H1 (cell line): Measurements from ENCODE around the gene LLGL1. TPM values are rescaled to one million over a fixed set of nuclear protein-coding genes. Genes with fewer than 3 reads are reported as not detected.

ENCODE experiments used
- CTCF ChIA-PET: fragments of 300-600 bp; sonication (Branson Sonifier 250); formaldehyde crosslinking; loops from one replicate; lab custom pipeline; 2021; ENCODE audit not compliant: partially characterized antibody; lab: Charles Lee
- POLR2A ChIA-PET: fragments of 300-600 bp; sonication (Branson Sonifier 250); formaldehyde crosslinking; loops from one replicate; lab custom pipeline; 2021; ENCODE audit warnings: inconsistent platforms; ENCODE audit not compliant: partially characterized antibody; lab: Charles Lee
- DNase-seq, 2 experiments: peaks; one replicate each; pipeline versions ENCODE4 v3.0.0 to v3.0.0-alpha.2; 2010 to 2022; ENCODE audit warnings: low spot score in 2 of 2, low read depth in 1 of 2, mixed read lengths in 1 of 2
- FAIRE-seq: peaks from 2 replicates; lab custom pipeline; 2011; peaks lifted over from hg19 to GRCh38; lab: Jason Lieb, UNC
- H2AFZ ChIP-seq: 2 replicates; pipeline ENCODE4 v1.8.1; 2012; ENCODE audit warnings: low read length, inconsistent platforms
- H2AK5ac ChIP-seq: 2 replicates; pipeline ENCODE4 v1.6.1; 2013; ENCODE audit warnings: low read depth, low read length
- H2BK120ac ChIP-seq: replicated peaks from 2 replicates; pipeline ENCODE3; 2013; ENCODE audit warnings: low read depth, low read length, inconsistent platforms
- H2BK12ac ChIP-seq: 2 replicates; pipeline ENCODE4 v1.6.1; 2013; ENCODE audit warnings: low read depth, low read length
- H2BK15ac ChIP-seq: 2 replicates; pipeline ENCODE4 v1.6.1; 2013; ENCODE audit warnings: low read length
- H2BK20ac ChIP-seq: 2 replicates; pipeline ENCODE4 v1.6.1; 2013; ENCODE audit warnings: low read length
- H2BK5ac ChIP-seq: 2 replicates; pipeline ENCODE4 v1.6.1; 2013; ENCODE audit warnings: low read depth, low read length
- H3K14ac ChIP-seq: 2 replicates; pipeline ENCODE4 v1.6.1; 2013; ENCODE audit warnings: inconsistent platforms; ENCODE audit not compliant: insufficient read length
- H3K18ac ChIP-seq: 2 replicates; pipeline ENCODE4 v1.6.1; 2013; ENCODE audit warnings: low read length; ENCODE audit errors: extremely low read depth
- H3K23ac ChIP-seq: 2 replicates; pipeline ENCODE4 v1.6.1; 2013; ENCODE audit warnings: inconsistent platforms; ENCODE audit not compliant: insufficient read length
- H3K23me2 ChIP-seq: 2 replicates; pipeline ENCODE4 v1.6.1; 2013; ENCODE audit warnings: low read depth, low read length
- H3K27ac ChIP-seq: 2 replicates; pipeline ENCODE4 v1.6.1; 2011; ENCODE audit warnings: low read depth, low read length, inconsistent platforms
- H3K27me3 ChIP-seq, 4 experiments: replicated peaks in 1 of 4; 1 replicate in 1 of 4; 2 replicates in 3 of 4; pipeline versions ENCODE4 v1.6.1 to v1.8.1; 2011 to 2013; ENCODE audit warnings: low read length in 3 of 4, mild to moderate bottlenecking in 3 of 4, inconsistent platforms in 2 of 4, mixed read lengths in 2 of 4, moderate library complexity in 1 of 4; ENCODE audit not compliant: control insufficient read depth in 3 of 4, insufficient read depth in 3 of 4; ENCODE audit errors: extremely low read depth in 1 of 4
- H3K36me3 ChIP-seq, 4 experiments: 2 replicates each; pipeline versions ENCODE4 v1.6.1 to v1.8.1; 2011 to 2013; ENCODE audit warnings: mild to moderate bottlenecking in 4 of 4, low read length in 3 of 4, moderate library complexity in 2 of 4, control low read depth in 1 of 4, inconsistent platforms in 1 of 4; ENCODE audit not compliant: insufficient read depth in 4 of 4, control insufficient read depth in 2 of 4
- H3K4ac ChIP-seq: replicated peaks from 2 replicates; pipeline ENCODE3; 2013; ENCODE audit warnings: low read length, low read depth, mixed read lengths, inconsistent platforms; ENCODE audit not compliant: insufficient read length
- H3K4me1 ChIP-seq, 4 experiments: replicated peaks in 1 of 4; 1 replicate in 1 of 4; 2 replicates in 3 of 4; pipeline versions ENCODE4 v1.6.1 to v1.8.1; 2011 to 2013; ENCODE audit warnings: low read length in 3 of 4, inconsistent platforms in 2 of 4, mixed read lengths in 1 of 4; ENCODE audit not compliant: insufficient read depth in 4 of 4, control insufficient read depth in 3 of 4
- H3K4me2 ChIP-seq, 2 experiments: 2 replicates each; pipeline versions ENCODE4 v1.6.1 to v1.8.1; 2011 to 2013; ENCODE audit warnings: low read depth in 2 of 2, low read length in 2 of 2, control low read depth in 1 of 2, inconsistent platforms in 1 of 2, mild to moderate bottlenecking in 1 of 2; ENCODE audit not compliant: insufficient read depth in 1 of 2
- H3K4me3 ChIP-seq, 4 experiments: fragments of 200-600, 300-600 bp in 1 of 4; sonication (generic), shearing (Covaris generic), sonication (Bioruptor Twin) in 1 of 4; 2 replicates each; pipeline versions ENCODE4 v1.5.1 to v1.8.1; 2011 to 2016; ENCODE audit warnings: low read length in 4 of 4, low read depth in 3 of 4, control low read depth in 2 of 4, inconsistent platforms in 2 of 4, mild to moderate bottlenecking in 2 of 4, mixed read lengths in 1 of 4, moderate library complexity in 1 of 4; ENCODE audit not compliant: insufficient read depth in 2 of 4; ENCODE audit errors: extremely low read depth in 1 of 4
- H3K56ac ChIP-seq: replicated peaks from 2 replicates; pipeline ENCODE3; 2013; ENCODE audit warnings: low read depth, mild to moderate bottlenecking, mixed read lengths, low read length, inconsistent platforms; ENCODE audit not compliant: insufficient read length
- H3K79me1 ChIP-seq: 2 replicates; pipeline ENCODE4 v1.6.1; 2013; ENCODE audit warnings: low read depth, low read length, control low read depth
- H3K79me2 ChIP-seq, 2 experiments: 2 replicates each; pipeline versions ENCODE4 v1.6.1 to v1.8.1; 2012 to 2013; ENCODE audit warnings: low read length in 2 of 2, mild to moderate bottlenecking in 2 of 2, inconsistent platforms in 1 of 2; ENCODE audit not compliant: insufficient read depth in 2 of 2, control insufficient read depth in 1 of 2
- H3K9ac ChIP-seq, 4 experiments: replicated peaks in 1 of 4; 1 replicate in 1 of 4; 2 replicates in 3 of 4; pipeline versions ENCODE4 v1.6.1 to v1.8.1; 2011 to 2013; ENCODE audit warnings: low read depth in 3 of 4, low read length in 3 of 4, control low read depth in 2 of 4, mild to moderate bottlenecking in 2 of 4, moderate library complexity in 2 of 4, inconsistent platforms in 1 of 4; ENCODE audit errors: extremely low read depth in 1 of 4
- H3K9me3 ChIP-seq, 2 experiments: 2 replicates each; pipeline versions ENCODE4 v1.6.1 to v1.8.1; 2012 to 2013; ENCODE audit warnings: mild to moderate bottlenecking in 2 of 2, moderate library complexity in 2 of 2, control low read depth in 1 of 2, inconsistent platforms in 1 of 2, low read depth in 1 of 2, low read length in 1 of 2, mixed read lengths in 1 of 2; ENCODE audit not compliant: insufficient read depth in 2 of 2
- H4K20me1 ChIP-seq, 2 experiments: replicated peaks in 1 of 2; 2 replicates each; pipeline versions ENCODE3 to v1.8.1; 2011 to 2013; ENCODE audit warnings: inconsistent platforms in 2 of 2, low read length in 2 of 2, mild to moderate bottlenecking in 1 of 2; ENCODE audit not compliant: insufficient read depth in 2 of 2, control insufficient read depth in 1 of 2
- H4K5ac ChIP-seq: 2 replicates; pipeline ENCODE4 v1.6.1; 2013; ENCODE audit warnings: low read length, low read depth, mixed read lengths, inconsistent platforms; ENCODE audit not compliant: insufficient read length
- H4K8ac ChIP-seq: 2 replicates; pipeline ENCODE4 v1.8.0; 2013; ENCODE audit warnings: mild to moderate bottlenecking, moderate library complexity, low read length, inconsistent platforms; ENCODE audit not compliant: insufficient read depth; ENCODE audit errors: extremely low read depth
- H4K91ac ChIP-seq: replicated peaks from 2 replicates; pipeline ENCODE3; 2013; ENCODE audit warnings: low read length, mixed read lengths, inconsistent platforms; ENCODE audit not compliant: insufficient read length
- EGR1 ChIP-seq: IDR thresholded peaks from 2 replicates; pipeline ENCODE4 v1.6.1; 2011; ENCODE audit warnings: low read depth, low read length, borderline replicate concordance
- EZH2 ChIP-seq: fragments of 200-600 bp; sonication (generic); IDR thresholded peaks from 2 replicates; pipeline ENCODE4 v1.7.1; 2012; ENCODE audit warnings: low read depth, mild to moderate bottlenecking, moderate library complexity, low read length, inconsistent platforms; ENCODE audit not compliant: severe bottlenecking
- GTF2F1 ChIP-seq: IDR thresholded peaks from 2 replicates; pipeline ENCODE4 v1.6.1; 2012; ENCODE audit warnings: low read depth, low read length, improper control_type of control experiment, borderline replicate concordance
- JUN ChIP-seq: IDR thresholded peaks from 2 replicates; pipeline ENCODE4 v1.6.1; 2011; ENCODE audit warnings: low read depth, mild to moderate bottlenecking, improper control_type of control experiment, low read length
- POU5F1 ChIP-seq: IDR thresholded peaks from 2 replicates; pipeline ENCODE4 v1.6.1; 2011; ENCODE audit warnings: low read depth, mild to moderate bottlenecking, low read length, moderate library complexity
- RAD21 ChIP-seq, 2 experiments: IDR thresholded peaks in 1 of 2; conservative IDR thresholded peaks in 1 of 2; 2 replicates each; pipeline ENCODE4 v1.6.1; 2011; ENCODE audit warnings: low read depth in 2 of 2, low read length in 2 of 2, improper control_type of control experiment in 1 of 2, inconsistent platforms in 1 of 2, mild to moderate bottlenecking in 1 of 2, moderate library complexity in 1 of 2
- RBBP5 ChIP-seq: IDR thresholded peaks from 2 replicates; pipeline ENCODE4 v1.7.1; 2012; ENCODE audit warnings: low read depth, mild to moderate bottlenecking, inconsistent platforms, low read length, moderate library complexity, borderline replicate concordance
- RFX5 ChIP-seq: IDR thresholded peaks from 2 replicates; pipeline ENCODE4 v1.6.1; 2011; ENCODE audit warnings: low read depth, low read length, improper control_type of control experiment, borderline replicate concordance
- SP2 ChIP-seq: IDR thresholded peaks from 2 replicates; pipeline ENCODE4 v1.6.1; 2012; ENCODE audit warnings: mild to moderate bottlenecking, low read length, inconsistent platforms
- SP4 ChIP-seq: IDR thresholded peaks from 2 replicates; pipeline ENCODE4 v1.6.1; 2012; ENCODE audit warnings: low read length, inconsistent platforms
- TAF7 ChIP-seq: optimal IDR thresholded peaks from 2 replicates; pipeline ENCODE3; 2011; ENCODE audit warnings: low read depth, mild to moderate bottlenecking, inconsistent platforms, low read length, moderate library complexity, borderline replicate concordance
- TBP ChIP-seq: IDR thresholded peaks from 2 replicates; pipeline ENCODE4 v1.6.1; 2011; ENCODE audit warnings: low read depth, low read length, improper control_type of control experiment
- WGBS, 2 experiments: shearing (Covaris generic) in 1 of 2; methylation state at CpG; one replicate each; pipeline versions ENCODE4 v1.1.6 to v1.1.7; 2013 to 2015; ENCODE audit warnings: low lambda C conversion rate in 2 of 2, mixed read lengths in 2 of 2, inconsistent platforms in 1 of 2, low coverage in 1 of 2, missing lambda C conversion rate in 1 of 2; ENCODE audit not compliant: insufficient replicate concordance in 2 of 2, insufficient coverage in 1 of 2, insufficient read length in 1 of 2; ENCODE audit errors: extremely low coverage in 1 of 2, missing lambda C conversion rate in 1 of 2; 5-methylcytosine and 5-hydroxymethylcytosine counted together
- polyA plus RNA-seq, 7 experiments: library from polyadenylated mRNA; depleted of rRNA in 3 of 7; stranded (reverse) in 5 of 7; unstranded in 2 of 7; fragments of >200 nt in 5 of 7; fragments of 200-250 nt in 2 of 7; gene quantifications; 1 replicate in 5 of 7; 2 replicates in 1 of 7; 4 replicates in 1 of 7; pipeline versions ENCODE4 v1.2.1 to v1.2.3, GENCODE V29; 2011 to 2013; ENCODE audit warnings: missing spikeins in 2 of 7, mixed read lengths in 2 of 7
- total RNA-seq: library from RNA; stranded (reverse); fragmentation: NEBNext Ultra II Directional; extraction: Animal tissue kit (Norgen Biotek cat#: 25700); gene quantifications from 2 replicates; pipeline ENCODE4 v1.2.1, GENCODE V29; 2021
- TF ChIP-seq, protein P1 (sequence below): IDR thresholded peaks from 2 replicates; pipeline ENCODE4 v1.6.1; 2011; ENCODE audit warnings: low read depth, mild to moderate bottlenecking, low read length; ENCODE audit not compliant: insufficient read depth

LLGL1 gene
- total and polyA plus RNA-seq, 2 of the 8 experiments (the other 6 are each of a cell fraction or from before 2014, with no cell fraction given) = 71.3 to 107 TPM

- DNase-seq = no peak
- H4K5ac ChIP-seq = no peak overlapping the region
- H2BK5ac ChIP-seq = no peak overlapping the region
- H2BK120ac ChIP-seq = no peak overlapping the region
- no peak overlapping the region for H4K8ac ChIP-seq
- H2BK12ac ChIP-seq = no peak overlapping the region
- no peak overlapping the region for H3K18ac ChIP-seq
- H3K4ac ChIP-seq = no peak overlapping the region
- H3K27ac ChIP-seq = no peak overlapping the region
- ChIA-PET POLR2A (interaction anchor here (6.1 kb wide), 1 partner anchor 8 kb away, joined by 43 read pairs; no protein-coding TSS in a partner anchor), CTCF (interaction anchor here (1.0 to 4.8 kb wide), 3 partner anchors 26 to 37 kb away, joined by 3 to 53 read pairs (median 3); no protein-coding TSS in a partner anchor)
- no peak overlapping the region for H2AK5ac ChIP-seq
- no peak overlapping the region for H3K56ac ChIP-seq
- H2AFZ ChIP-seq = no peak overlapping the region
- H3K9me3 ChIP-seq = no peaks in the 10 kb centered on the region
- no peak overlapping the region for H3K9ac ChIP-seq
- H3K4me2 ChIP-seq = no peak overlapping the region
- no peaks in the 10 kb centered on the region for H3K79me2 ChIP-seq
- no peaks in the 10 kb centered on the region for H4K20me1 ChIP-seq
- H3K4me3 ChIP-seq = no peak overlapping the region
- H3K14ac ChIP-seq = no peak overlapping the region
- TF ChIP-seq GTF2F1 (no peak), EZH2 (no peak), RBBP5 (no peak), POU5F1 (no peak), SP4 (no peak), RFX5 (no peak), SP2 (no peak), TBP (no peak), TAF7 (no peak), JUN (no peak), RAD21 (IDR thresholded peaks at IDR 0.05 in 1 of 2, conservative IDR thresholded peaks at IDR 0.05 in 1 of 2; ENCODE audit: low read depth in 2 of 2, low read length in 2 of 2) (no peak), EGR1 (no peak)
- TF ChIP-seq, protein P1, sequence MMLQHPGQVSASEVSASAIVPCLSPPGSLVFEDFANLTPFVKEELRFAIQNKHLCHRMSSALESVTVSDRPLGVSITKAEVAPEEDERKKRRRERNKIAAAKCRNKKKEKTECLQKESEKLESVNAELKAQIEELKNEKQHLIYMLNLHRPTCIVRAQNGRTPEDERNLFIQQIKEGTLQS = no peak
- 67% methylated on average over 1 of the region's 1 CpG; no CpG with 5 or more reads in 1 of the 2 experiments for WGBS, 2 experiments
- peaks cover 7% of the 10 kb centered on the region for H3K23me2 ChIP-seq
- H3K23ac ChIP-seq = no peak overlapping the region
- no peak overlapping the region for H2BK20ac ChIP-seq
- no peak for FAIRE-seq
- H3K36me3 ChIP-seq = no peaks in the 10 kb centered on the region
- no peaks in the 10 kb centered on the region for H3K79me1 ChIP-seq
- no peak overlapping the region for H4K91ac ChIP-seq
- H2BK15ac ChIP-seq = no peak overlapping the region
- peaks cover 0 to 4% (median 3%) of the 10 kb centered on the region in 4 experiments; a peak in 3 of 7 replicates for H3K4me1 ChIP-seq
- H3K27me3 ChIP-seq = no peaks in the 10 kb centered on the region; a peak in 1 of 7 replicates
Measured at GRCh38 chr17:18179196-18179595, 46.2 kb upstream of the LLGL1 start.
